HCT116 (cell line): ENCODE data around the gene JCHAIN.

Source experiments
- CEBPB ChIP-seq: IDR thresholded peaks from 2 replicates; pipeline ENCODE4 v1.6.1; 2012; ENCODE audit warnings: low read depth
- ELF1 ChIP-seq: IDR thresholded peaks from 2 replicates; pipeline ENCODE4 v1.6.1; 2012; ENCODE audit warnings: low read depth, borderline replicate concordance
- EZH2 ChIP-seq: fragments of 200-600 bp; sonication (generic); IDR thresholded peaks from 2 replicates; pipeline ENCODE4 v1.6.1; 2017; ENCODE audit warnings: antibody characterized with exemption, mixed run types
- POLR2A ChIP-seq: IDR thresholded peaks from 2 replicates; pipeline ENCODE4 v1.7.0; 2011; ENCODE audit warnings: borderline replicate concordance; ENCODE audit not compliant: insufficient read depth, insufficient read length; ENCODE audit errors: extremely low read depth
- POLR2AphosphoS5 ChIP-seq: IDR thresholded peaks from 2 replicates; pipeline ENCODE4 v1.6.1; 2011; ENCODE audit warnings: mild to moderate bottlenecking, low read depth, low read length, moderate library complexity
- SIN3A ChIP-seq: IDR thresholded peaks from 2 replicates; pipeline ENCODE4 v1.6.1; 2012; ENCODE audit warnings: low read depth
- SRF ChIP-seq: IDR thresholded peaks from 2 replicates; pipeline ENCODE4 v1.6.1; 2012; ENCODE audit warnings: low read depth
- YY1 ChIP-seq: IDR thresholded peaks from 2 replicates; pipeline ENCODE4 v1.6.1; 2011; ENCODE audit warnings: low read length, low read depth, moderate library complexity, mild to moderate bottlenecking; ENCODE audit not compliant: insufficient replicate concordance; ENCODE audit errors: extremely low read depth
- TF ChIP-seq, protein P1 (sequence below), 3 experiments: fragments of 200-600 bp in 1 of 3; sonication (generic) in 1 of 3; IDR thresholded peaks in 2 of 3; conservative IDR thresholded peaks in 1 of 3; 2 replicates each; pipeline ENCODE4 v1.5.1; 2012 to 2017; ENCODE audit warnings: low read depth in 2 of 3, low read length in 2 of 3, antibody characterized with exemption in 1 of 3, borderline replicate concordance in 1 of 3, control low read depth in 1 of 3, mild to moderate bottlenecking in 1 of 3, mixed read lengths in 1 of 3, mixed run types in 1 of 3, moderate library complexity in 1 of 3; ENCODE audit not compliant: insufficient read depth in 1 of 3
- TF ChIP-seq, protein P2 (sequence below): IDR thresholded peaks from 2 replicates; pipeline ENCODE4 v1.6.1; 2012

- TF ChIP-seq, protein P1, sequence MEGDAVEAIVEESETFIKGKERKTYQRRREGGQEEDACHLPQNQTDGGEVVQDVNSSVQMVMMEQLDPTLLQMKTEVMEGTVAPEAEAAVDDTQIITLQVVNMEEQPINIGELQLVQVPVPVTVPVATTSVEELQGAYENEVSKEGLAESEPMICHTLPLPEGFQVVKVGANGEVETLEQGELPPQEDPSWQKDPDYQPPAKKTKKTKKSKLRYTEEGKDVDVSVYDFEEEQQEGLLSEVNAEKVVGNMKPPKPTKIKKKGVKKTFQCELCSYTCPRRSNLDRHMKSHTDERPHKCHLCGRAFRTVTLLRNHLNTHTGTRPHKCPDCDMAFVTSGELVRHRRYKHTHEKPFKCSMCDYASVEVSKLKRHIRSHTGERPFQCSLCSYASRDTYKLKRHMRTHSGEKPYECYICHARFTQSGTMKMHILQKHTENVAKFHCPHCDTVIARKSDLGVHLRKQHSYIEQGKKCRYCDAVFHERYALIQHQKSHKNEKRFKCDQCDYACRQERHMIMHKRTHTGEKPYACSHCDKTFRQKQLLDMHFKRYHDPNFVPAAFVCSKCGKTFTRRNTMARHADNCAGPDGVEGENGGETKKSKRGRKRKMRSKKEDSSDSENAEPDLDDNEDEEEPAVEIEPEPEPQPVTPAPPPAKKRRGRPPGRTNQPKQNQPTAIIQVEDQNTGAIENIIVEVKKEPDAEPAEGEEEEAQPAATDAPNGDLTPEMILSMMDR (IDR thresholded peaks at IDR 0.05 in 2 of 3, conservative IDR thresholded peaks at IDR 0.05 in 1 of 3; ENCODE audit: borderline replicate concordance in 1 of 3, insufficient read depth in 1 of 3, low read depth in 2 of 3, low read length in 2 of 3) = no peak
- no peak for TF ChIP-seq POLR2A
- no peak for TF ChIP-seq EZH2
- TF ChIP-seq, protein P2, sequence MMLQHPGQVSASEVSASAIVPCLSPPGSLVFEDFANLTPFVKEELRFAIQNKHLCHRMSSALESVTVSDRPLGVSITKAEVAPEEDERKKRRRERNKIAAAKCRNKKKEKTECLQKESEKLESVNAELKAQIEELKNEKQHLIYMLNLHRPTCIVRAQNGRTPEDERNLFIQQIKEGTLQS = no peak
- no peak for TF ChIP-seq POLR2AphosphoS5
- no peak for TF ChIP-seq CEBPB
- no peak for TF ChIP-seq SIN3A
- TF ChIP-seq YY1 = no peak
- no peak for TF ChIP-seq SRF
- no peak for TF ChIP-seq ELF1
Observed at GRCh38 chr4:70640192-70640591, 26.1 kb downstream of the JCHAIN start.
